ENCODE measurements around the gene ANKK1.

ANKK1 gene

GRCh38 chr11:113387605-113388211, at the start of gene ANKK1:
ANKK1 (plus strand) TSS chr11:113387779; CDS start chr11:113387885, 106 bp downstream.
- H3K4me3 ChIP-seq (ENCODE audit: low read depth, low read length): no peak within 1 kb of the TSS
- no peak for TF ChIP-seq MAX (IDR thresholded peaks at IDR 0.05; ENCODE audit: low read depth, low read length)
- no peak for TF ChIP-seq MYC (IDR thresholded peaks at IDR 0.05; ENCODE audit: low read depth, low read length)
- TF ChIP-seq POLR2A (IDR thresholded peaks at IDR 0.05; ENCODE audit: extremely low read depth, insufficient read length): no peak
- TF ChIP-seq, protein P1, sequence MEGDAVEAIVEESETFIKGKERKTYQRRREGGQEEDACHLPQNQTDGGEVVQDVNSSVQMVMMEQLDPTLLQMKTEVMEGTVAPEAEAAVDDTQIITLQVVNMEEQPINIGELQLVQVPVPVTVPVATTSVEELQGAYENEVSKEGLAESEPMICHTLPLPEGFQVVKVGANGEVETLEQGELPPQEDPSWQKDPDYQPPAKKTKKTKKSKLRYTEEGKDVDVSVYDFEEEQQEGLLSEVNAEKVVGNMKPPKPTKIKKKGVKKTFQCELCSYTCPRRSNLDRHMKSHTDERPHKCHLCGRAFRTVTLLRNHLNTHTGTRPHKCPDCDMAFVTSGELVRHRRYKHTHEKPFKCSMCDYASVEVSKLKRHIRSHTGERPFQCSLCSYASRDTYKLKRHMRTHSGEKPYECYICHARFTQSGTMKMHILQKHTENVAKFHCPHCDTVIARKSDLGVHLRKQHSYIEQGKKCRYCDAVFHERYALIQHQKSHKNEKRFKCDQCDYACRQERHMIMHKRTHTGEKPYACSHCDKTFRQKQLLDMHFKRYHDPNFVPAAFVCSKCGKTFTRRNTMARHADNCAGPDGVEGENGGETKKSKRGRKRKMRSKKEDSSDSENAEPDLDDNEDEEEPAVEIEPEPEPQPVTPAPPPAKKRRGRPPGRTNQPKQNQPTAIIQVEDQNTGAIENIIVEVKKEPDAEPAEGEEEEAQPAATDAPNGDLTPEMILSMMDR (IDR thresholded peaks at IDR 0.05; ENCODE audit: low read depth, low read length): no peak
- DNase-seq (ENCODE audit: low read depth): no peak

GRCh38 chr11:113338730-113339129, 48.8 kb upstream of the ANKK1 start:
- TF ChIP-seq MAX (IDR thresholded peaks at IDR 0.05; ENCODE audit: low read depth, low read length): no peak
- no peak for TF ChIP-seq MYC (IDR thresholded peaks at IDR 0.05; ENCODE audit: low read depth, low read length)
- TF ChIP-seq, protein P1 (IDR thresholded peaks at IDR 0.05; ENCODE audit: low read depth, low read length): no peak
- TF ChIP-seq POLR2A (IDR thresholded peaks at IDR 0.05; ENCODE audit: extremely low read depth, insufficient read length): no peak
- no peak for DNase-seq (ENCODE audit: low read depth)
- H3K4me3 ChIP-seq (ENCODE audit: low read depth, low read length): no peak overlapping the region

- TF ChIP-seq MYC (IDR thresholded peaks at IDR 0.05; ENCODE audit: low read depth, low read length): no peak
- TF ChIP-seq POLR2A (IDR thresholded peaks at IDR 0.05; ENCODE audit: extremely low read depth, insufficient read length): no peak
- no peak for TF ChIP-seq MAX (IDR thresholded peaks at IDR 0.05; ENCODE audit: low read depth, low read length)
- TF ChIP-seq, protein P1 (IDR thresholded peaks at IDR 0.05; ENCODE audit: low read depth, low read length): no peak
- DNase-seq (ENCODE audit: low read depth): no peak
- no peak overlapping the region for H3K4me3 ChIP-seq (ENCODE audit: low read depth, low read length)
Observed at GRCh38 chr11:113339929-113340589, 47.5 kb upstream of the ANKK1 start.

- no peak overlapping the region for H3K4me3 ChIP-seq (ENCODE audit: low read depth, low read length)
- DNase-seq (ENCODE audit: low read depth): no peak
- TF ChIP-seq POLR2A (IDR thresholded peaks at IDR 0.05; ENCODE audit: extremely low read depth, insufficient read length) (no peak), MYC (IDR thresholded peaks at IDR 0.05; ENCODE audit: low read depth, low read length) (no peak), MAX (IDR thresholded peaks at IDR 0.05; ENCODE audit: low read depth, low read length) (no peak)
- TF ChIP-seq, protein P1 (IDR thresholded peaks at IDR 0.05; ENCODE audit: low read depth, low read length): no peak
Observed at GRCh38 chr11:113341388-113342165, 46.0 kb upstream of the ANKK1 start.

DNA sequence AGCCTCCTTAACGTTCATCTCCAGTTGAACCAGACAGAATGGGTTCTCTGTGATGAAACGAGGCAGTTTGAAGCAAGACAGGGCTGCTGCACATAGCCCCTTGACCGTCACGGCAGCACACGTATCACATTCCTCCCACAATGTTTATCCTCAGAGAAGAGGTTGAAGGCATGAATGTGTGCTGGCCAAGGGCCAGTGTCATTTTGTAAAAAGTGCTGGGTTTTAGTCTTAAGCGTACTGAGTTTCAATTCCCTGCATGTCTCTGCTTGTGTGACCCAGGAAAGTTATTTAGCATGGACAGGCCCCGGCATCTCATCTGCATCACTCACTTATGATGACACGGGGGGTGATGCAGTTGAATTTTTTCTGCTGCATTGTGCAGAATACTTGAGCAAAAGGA, 41.6 kb upstream of the ANKK1 start:
- TF ChIP-seq MYC (IDR thresholded peaks at IDR 0.05; ENCODE audit: low read depth, low read length) (no peak), MAX (IDR thresholded peaks at IDR 0.05; ENCODE audit: low read depth, low read length) (no peak), POLR2A (IDR thresholded peaks at IDR 0.05; ENCODE audit: extremely low read depth, insufficient read length) (no peak)
- TF ChIP-seq, protein P1 (IDR thresholded peaks at IDR 0.05; ENCODE audit: low read depth, low read length): no peak
- no peak overlapping the region for H3K4me3 ChIP-seq (ENCODE audit: low read depth, low read length)
- no peak for DNase-seq (ENCODE audit: low read depth)

Data from NB4 (cell line).